RWPE2 (cell line): ENCODE data around the gene EVL.

Source experiments
- ATAC-seq: fragments of 200-7000 bp; cut with Tn5 transposase; 3 replicates; pipeline ENCODE4 v1.9.1; 2021; ENCODE audit warnings: low read depth
- DNase-seq: peaks from one replicate; pipeline ENCODE4 v3.0.0-alpha.2; 2020; ENCODE audit warnings: low spot score
- H3K27ac ChIP-seq: fragments of 450-650 bp; 2 replicates; pipeline ENCODE4 v1.5.1; 2017; ENCODE audit warnings: mild to moderate bottlenecking; ENCODE audit not compliant: poor library complexity, severe bottlenecking
- H3K27me3 ChIP-seq: fragments of 250-450 bp; sonication (Bioruptor Pico); 2 replicates; pipeline ENCODE4 v1.5.1; 2021; ENCODE audit warnings: mild to moderate bottlenecking, moderate library complexity; ENCODE audit not compliant: insufficient read depth, poor library complexity, severe bottlenecking
- H3K36me3 ChIP-seq: fragments of 250-450 bp; sonication (Bioruptor Pico); 2 replicates; pipeline ENCODE4 v1.5.1; 2020; ENCODE audit warnings: low read depth, mild to moderate bottlenecking, moderate library complexity
- H3K4me1 ChIP-seq: fragments of 250-450 bp; sonication (Bioruptor Pico); 2 replicates; pipeline ENCODE4 v1.5.1; 2021; ENCODE audit warnings: mild to moderate bottlenecking, moderate library complexity; ENCODE audit not compliant: insufficient read depth, poor library complexity, severe bottlenecking
- H3K4me3 ChIP-seq: fragments of 250-450 bp; sonication (Bioruptor Pico); 2 replicates; pipeline ENCODE4 v1.5.1; 2021; ENCODE audit warnings: mild to moderate bottlenecking, moderate library complexity; ENCODE audit not compliant: severe bottlenecking
- H3K9me3 ChIP-seq: fragments of 250-450 bp; sonication (Bioruptor Pico); 2 replicates; pipeline ENCODE4 v1.5.1; 2021; ENCODE audit warnings: mild to moderate bottlenecking, moderate library complexity; ENCODE audit not compliant: severe bottlenecking
- TF ChIP-seq, protein P1 (sequence below): fragments of 450-650 bp; IDR thresholded peaks from one replicate; pipeline ENCODE4 v1.5.1; 2017; ENCODE audit warnings: mild to moderate bottlenecking, moderate library complexity; ENCODE audit not compliant: poor library complexity, severe bottlenecking

Gene EVL

GRCh38 chr14:100115726-100116125 lies 50.5 kb downstream of the EVL start:
- H3K4me3 ChIP-seq, result no peak overlapping the region
- no peaks in the 10 kb centered on the region for H3K9me3 ChIP-seq
- TF ChIP-seq, protein P1, sequence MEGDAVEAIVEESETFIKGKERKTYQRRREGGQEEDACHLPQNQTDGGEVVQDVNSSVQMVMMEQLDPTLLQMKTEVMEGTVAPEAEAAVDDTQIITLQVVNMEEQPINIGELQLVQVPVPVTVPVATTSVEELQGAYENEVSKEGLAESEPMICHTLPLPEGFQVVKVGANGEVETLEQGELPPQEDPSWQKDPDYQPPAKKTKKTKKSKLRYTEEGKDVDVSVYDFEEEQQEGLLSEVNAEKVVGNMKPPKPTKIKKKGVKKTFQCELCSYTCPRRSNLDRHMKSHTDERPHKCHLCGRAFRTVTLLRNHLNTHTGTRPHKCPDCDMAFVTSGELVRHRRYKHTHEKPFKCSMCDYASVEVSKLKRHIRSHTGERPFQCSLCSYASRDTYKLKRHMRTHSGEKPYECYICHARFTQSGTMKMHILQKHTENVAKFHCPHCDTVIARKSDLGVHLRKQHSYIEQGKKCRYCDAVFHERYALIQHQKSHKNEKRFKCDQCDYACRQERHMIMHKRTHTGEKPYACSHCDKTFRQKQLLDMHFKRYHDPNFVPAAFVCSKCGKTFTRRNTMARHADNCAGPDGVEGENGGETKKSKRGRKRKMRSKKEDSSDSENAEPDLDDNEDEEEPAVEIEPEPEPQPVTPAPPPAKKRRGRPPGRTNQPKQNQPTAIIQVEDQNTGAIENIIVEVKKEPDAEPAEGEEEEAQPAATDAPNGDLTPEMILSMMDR, result no peak
- DNase-seq (no peak), ATAC-seq (no peak)
- no peaks in the 10 kb centered on the region for H3K36me3 ChIP-seq
- H3K4me1 ChIP-seq, result no peaks in the 10 kb centered on the region
- H3K27ac ChIP-seq, result no peak overlapping the region
- H3K27me3 ChIP-seq, result no peaks in the 10 kb centered on the region

DNA sequence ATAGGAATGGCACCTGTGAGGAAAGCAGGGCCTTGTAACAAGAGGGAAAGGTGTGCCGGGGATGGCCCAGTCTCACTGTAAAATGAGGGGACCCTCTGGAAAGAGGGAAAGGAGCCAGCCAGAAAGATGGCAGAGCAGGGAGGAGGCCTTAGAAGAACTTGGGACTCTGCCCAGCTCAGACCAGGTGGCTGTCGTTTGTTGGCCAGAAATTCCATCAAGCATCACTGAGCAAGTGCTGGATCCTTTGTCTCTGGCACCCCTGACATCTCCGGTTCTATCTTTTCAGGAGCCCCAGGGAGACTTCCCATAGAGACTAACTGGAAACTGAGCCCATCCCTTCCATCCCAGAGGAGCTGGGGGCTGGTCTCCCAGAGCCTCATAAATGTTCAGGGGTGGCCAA lies 50.9 kb downstream of the EVL start:
- H3K27me3 ChIP-seq, result no peaks in the 10 kb centered on the region
- H3K4me3 ChIP-seq, result no peak overlapping the region
- no peaks in the 10 kb centered on the region for H3K9me3 ChIP-seq
- DNase-seq (no peak), ATAC-seq (no peak)
- no peaks in the 10 kb centered on the region for H3K4me1 ChIP-seq
- no peaks in the 10 kb centered on the region for H3K36me3 ChIP-seq
- H3K27ac ChIP-seq, result no peak overlapping the region
- TF ChIP-seq, protein P1, result no peak

- DNase-seq, result no peak
- Histone ChIP-seq H3K36me3 (no peaks in the 10 kb centered on the region), H3K4me1 (no peaks in the 10 kb centered on the region), H3K27ac (no peak overlapping the region), H3K9me3 (no peaks in the 10 kb centered on the region), H3K27me3 (no peaks in the 10 kb centered on the region), H3K4me3 (no peak overlapping the region)
- no peak for ATAC-seq
- TF ChIP-seq, protein P1, result no peak
These were observed 51.8 kb downstream of the EVL start for GRCh38 chr14:100117026-100117425.

GRCh38 chr14:100117633-100118395 lies 52.6 kb downstream of the EVL start:
- no peak for DNase-seq
- TF ChIP-seq, protein P1, result no peak

DNA sequence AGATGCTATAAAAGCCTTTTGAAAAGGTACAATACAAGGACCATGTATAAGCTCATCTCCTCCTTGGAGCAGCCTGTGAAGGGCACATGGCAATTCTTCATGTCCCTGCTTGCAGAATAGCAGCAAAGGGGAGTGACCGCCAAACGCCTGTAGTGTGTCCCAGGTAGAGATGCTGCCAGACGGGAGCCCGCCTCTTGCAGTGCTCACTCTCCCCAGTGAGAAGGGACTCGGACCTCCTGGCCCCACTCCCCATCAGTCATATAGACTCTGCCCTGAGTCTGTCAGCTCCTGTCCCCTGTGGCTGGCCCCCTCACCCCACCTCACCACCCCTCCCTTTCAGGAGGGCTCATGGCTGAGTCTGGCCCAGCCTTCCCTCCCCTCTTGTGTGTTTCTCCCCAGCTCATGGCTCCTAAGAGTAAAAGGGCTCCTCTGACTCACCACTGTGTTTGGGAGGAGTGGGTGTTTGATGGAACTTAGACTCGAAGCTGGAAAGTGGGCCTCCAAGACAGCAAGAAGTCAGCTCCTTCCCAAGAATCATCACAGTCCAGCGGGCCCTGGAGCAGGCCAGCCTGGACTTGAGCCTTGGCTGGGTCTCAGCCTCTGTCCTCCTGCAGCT lies 53.3 kb downstream of the EVL start:
- Histone ChIP-seq H3K4me3 (no peak overlapping the region), H3K4me1 (no peaks in the 10 kb centered on the region), H3K9me3 (no peaks in the 10 kb centered on the region), H3K27me3 (no peaks in the 10 kb centered on the region), H3K27ac (no peak overlapping the region), H3K36me3 (no peaks in the 10 kb centered on the region)
- TF ChIP-seq, protein P1, result no peak
- DNase-seq (no peak), ATAC-seq (no peak)

More at GRCh38 chr14:100117633-100118395, 52.6 kb downstream of the EVL start:
- Histone ChIP-seq H3K27ac (no peak overlapping the region), H3K9me3 (no peaks in the 10 kb centered on the region), H3K4me1 (no peaks in the 10 kb centered on the region), H3K27me3 (no peaks in the 10 kb centered on the region), H3K4me3 (no peak overlapping the region), H3K36me3 (no peaks in the 10 kb centered on the region)
- ATAC-seq, result no peak
